DMS53 (cell line): Measurements from ENCODE around the gene HMGN4.

Experiments used
- DNase-seq: peaks from one replicate; lab custom pipeline; 2025; lab: John Stamatoyannopoulos, UW

HMGN4 gene

DNA sequence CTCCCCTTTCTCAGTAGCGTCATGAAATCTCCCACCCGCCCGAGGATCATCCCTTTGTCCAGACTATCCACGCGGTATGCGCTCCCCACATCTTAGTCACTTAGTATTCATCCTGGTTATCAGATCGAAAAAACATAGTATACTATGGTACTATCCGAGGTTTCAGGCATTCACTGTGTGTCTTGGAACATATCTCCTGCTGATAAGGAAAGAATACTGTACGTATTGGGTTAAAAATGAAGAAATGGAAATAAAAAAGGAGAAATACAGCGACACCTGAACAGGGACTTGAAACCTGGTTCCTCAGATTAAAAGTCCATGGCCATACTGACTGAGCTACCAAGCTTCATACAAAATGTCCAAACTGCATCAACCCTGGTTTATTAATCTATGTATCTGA lies 14.0 kb downstream of the HMGN4 start:
- no peak for DNase-seq

DNA sequence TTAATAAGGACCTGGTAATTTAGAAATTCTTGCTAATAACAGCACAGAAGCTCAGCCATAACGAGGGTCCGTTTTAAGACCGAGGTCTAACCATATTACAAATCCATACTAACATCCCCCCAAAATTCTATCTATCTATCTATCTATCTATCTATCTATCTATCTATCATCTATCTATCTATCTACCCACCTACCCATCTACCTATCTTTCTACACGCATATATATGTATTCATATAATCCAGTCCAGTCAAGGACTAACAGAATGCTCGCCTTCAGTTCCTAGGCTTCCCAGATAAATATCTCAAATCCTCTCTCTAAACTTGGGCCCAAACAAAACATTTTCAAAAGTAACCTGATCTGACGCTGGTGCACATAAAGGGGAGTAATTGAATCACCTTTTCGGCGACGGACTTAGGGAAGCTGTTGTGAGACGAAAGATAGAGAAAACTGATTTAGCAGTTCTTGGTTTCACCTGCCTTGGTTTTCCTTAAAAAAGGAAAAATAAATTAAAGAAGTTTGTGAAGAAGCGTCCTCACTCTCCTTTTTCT lies 14.5 kb downstream of the HMGN4 start:
- no peak for DNase-seq

DNA sequence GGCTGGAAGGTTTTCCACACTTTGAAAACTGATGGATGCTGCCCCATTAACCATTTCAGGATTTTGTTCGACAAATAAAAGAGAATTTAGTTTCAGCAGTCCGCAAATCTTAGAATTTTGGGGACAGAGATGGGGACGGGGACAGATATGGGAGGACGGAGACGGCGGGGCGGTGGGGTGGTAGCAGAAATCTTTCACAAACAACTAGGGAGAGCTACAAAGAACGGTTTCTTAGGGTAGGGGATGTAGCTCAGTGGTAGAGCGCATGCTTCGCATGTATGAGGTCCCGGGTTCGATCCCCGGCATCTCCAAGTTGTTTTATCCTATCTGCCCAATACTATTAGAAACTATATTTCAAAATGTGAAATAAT lies 15.1 kb downstream of the HMGN4 start:
- peak; percentile 84 for DNase-seq

DNA sequence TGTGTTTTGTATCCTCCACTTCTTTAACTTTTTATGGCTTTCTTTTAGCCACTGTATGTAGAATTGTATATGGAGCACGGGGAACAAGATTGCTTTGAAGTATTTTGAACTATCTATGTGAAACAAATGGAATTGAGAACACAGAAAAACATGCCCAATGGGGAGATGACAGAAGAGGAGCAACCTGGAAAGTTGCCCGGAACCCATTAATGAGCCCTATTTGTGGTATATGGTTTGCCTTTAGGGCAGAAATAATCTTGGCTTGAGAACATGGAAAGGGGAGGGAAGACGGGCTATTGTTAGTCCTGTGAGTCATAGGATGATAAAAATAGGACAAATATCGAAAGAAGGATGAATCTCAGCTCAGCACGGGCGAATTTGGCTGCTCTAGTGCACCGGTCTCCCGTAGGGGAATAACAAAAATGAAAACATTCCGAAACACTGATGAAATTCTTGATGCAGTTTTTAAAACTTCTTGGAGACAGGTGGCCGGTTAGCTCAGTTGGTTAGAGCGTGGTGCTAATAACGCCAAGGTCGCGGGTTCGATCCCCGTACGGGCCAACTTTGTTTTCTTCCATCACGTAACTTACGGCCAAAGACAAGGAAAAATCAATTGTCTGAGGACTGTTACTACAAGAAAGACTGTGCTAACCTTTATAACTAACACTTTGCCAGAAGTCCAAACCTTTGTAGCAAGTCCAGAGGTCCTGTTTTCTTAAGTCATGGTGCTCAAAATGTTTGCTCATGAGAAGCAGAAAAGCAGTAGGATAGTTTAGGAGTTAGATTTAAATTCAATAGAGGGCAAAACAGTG lies 15.7 kb downstream of the HMGN4 start:
- peak; percentile 89 for DNase-seq

DNA sequence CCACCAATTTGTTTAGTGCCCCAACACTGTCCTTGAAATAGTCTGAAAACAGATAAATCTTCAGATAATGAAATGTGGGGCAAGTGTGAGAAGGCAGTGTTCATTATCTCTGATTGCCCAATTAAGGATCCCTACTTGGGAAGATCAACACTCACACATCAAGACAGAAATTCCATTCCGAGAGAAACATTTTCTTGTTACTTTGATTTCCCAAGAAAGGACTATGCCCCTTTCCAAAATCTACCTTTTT lies 16.2 kb downstream of the HMGN4 start:
- DNase-seq: no peak

DNA sequence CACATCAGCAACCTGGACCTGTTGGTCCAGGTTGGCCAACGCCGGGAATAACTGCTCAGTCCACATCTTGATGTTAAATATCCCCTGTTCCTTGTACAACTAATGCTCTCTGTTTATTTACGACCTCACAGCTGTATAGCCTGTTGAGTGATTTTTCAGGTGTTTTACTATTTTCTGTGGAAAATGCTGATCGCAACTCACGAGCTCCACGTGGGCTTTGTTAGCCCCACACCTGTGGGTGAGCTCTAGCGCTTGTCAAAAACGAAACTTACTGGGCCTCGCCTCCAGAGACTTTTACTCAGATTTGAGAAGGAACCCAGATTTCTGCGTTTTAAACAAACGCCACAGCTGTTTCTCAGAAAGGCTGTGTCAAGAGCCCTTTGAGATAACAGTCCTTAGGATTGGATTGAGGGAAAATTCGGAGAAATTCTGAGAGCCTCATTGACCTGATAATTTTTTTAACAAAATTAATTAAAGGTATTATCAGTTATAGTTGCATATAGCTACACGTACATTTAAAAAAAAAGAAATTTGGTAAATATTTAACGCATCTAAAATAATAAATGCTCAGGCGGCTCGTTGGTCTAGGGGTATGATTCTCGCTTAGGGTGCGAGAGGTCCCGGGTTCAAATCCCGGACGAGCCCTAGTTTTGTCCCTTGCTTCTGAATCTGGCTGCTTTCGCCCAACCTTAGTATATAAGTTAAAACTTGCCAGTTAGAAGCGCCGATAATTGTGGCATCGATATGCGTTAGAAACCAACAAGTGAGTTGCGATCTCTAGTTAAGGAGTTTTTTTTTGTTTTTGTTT lies 16.7 kb downstream of the HMGN4 start:
- peak; percentile 83 for DNase-seq

DNA sequence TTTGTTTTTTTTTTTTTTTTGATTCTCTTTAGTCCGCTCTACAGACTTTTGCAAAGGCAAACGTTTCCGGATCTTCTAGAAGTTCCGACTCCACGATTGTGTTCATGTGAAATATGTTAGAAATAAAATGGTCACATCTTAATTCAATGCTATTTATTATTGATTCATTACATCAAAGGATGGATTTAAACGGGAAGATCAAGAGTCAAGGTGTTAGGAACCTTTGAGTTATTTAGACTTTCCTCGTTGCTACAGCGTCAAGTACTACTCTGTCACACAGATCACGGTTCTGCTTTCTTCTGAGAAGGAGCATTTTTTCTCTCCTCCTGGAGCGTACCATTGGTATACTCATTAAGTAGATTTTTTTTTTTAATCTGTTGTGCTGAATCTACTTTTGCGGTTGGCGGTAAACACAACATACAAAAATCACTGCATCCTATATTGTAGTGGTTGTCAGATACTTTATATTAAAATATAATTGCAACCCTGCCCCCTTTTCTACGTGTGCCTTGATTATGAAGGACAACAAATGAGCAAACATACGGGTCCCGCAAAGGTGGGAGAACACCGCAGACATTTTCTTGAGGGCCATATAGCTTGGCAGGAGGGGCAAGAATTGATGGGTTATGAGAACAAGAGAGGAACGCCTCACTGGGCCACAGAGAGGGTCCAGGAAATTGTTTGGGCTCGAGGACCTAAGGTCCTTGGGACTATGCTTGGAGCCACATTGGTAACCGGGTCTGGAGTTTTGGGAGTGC lies 17.5 kb downstream of the HMGN4 start:
- DNase-seq: peak; percentile 75

DNA sequence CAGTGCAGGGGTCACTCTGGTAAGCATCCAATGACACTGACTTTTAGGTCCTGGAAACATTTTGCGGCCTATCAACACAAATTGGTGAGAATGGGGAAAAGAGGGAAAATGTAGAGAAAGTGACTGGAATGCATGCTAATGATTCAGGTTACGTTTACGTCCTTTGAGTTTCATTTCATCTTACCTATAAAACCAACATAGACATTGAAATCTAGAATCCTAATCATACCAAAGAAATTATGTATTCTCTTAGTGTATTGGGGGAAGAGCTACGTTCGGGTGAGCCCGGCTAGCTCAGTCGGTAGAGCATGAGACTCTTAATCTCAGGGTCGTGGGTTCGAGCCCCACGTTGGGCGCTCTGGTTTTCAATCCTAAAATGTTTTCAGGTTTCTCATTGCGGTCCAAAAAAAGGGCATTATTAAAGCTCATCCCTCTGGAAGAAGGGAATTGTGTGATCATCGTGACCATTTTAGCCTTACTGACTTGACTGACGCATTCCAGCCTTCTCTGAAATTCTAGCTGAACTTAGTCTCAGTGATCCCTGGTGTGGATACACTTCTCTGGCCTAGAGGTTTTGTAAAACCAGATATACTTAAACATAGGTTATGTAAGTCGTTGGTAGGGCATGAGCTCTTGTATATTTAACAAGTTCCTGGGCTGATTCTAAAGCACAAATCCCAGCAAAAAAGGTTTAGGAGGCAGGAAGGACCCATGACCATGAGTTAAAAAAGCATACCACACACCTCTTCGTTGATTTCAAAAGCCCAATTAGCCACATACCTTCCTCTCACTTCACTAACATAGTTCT lies 18.3 kb downstream of the HMGN4 start:
- peak; percentile 88 for DNase-seq

DNA sequence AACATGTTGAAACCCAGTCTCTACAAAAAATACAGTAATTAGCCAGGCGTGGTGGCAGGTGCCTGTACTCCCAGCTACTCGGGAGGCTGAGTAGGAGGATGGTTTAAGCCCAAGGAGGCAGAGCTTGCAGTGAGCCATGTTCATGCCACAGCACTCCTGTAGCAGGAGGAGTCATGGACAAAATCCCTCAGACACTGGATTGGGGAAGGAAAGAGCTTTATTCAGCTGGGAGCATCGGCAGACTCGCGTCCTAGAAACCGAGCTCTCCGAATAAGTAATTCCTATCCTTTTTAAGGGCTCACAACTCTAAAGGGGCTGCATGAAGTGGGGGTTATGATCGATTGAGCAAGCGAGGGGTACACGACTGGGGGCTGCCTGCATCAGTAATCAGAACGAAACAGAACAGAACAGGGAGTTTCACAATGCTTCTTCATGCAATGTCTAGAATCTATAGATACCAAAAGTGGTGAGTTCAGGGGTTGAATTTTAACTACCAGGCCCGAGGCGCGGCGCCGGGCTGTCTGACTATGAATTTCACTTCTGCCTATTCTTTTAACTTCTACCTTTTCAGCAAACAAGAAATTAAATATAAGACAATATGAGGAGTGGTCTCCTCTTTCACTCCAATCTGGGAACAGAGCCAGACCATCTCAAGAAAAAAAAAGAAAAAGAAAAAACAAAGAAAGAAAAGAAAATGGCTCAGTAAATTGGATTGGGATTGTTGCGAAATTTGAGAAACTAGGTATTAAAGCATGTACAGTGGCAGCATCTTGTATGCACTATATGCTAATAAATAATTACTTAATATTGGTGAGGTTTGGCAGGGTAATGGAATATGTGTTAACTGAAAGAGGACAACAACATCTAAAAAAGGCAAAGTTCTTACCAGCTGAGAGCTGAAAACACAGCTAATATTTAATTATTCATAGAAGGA lies 23.6 kb downstream of the HMGN4 start:
- no peak for DNase-seq

DNA sequence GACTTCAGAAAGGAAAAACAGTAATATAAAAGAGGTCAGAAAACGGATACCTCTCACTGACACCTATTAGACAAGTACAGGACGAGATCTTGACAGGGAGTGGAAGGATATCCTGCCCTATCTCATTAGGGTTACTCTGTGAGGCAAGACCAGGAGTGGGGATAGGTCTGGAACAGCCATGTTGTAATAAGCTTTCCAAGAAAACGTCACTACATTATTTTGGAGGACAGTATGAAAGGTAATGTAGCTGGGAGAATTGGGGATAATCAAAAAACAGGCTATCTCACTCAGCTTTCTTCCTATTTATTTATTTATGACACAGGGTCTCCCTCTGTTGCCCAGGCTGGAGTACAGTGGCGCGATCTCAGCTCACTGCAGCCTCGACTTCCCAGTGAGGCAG lies 25.3 kb downstream of the HMGN4 start:
- no peak for DNase-seq

DNA sequence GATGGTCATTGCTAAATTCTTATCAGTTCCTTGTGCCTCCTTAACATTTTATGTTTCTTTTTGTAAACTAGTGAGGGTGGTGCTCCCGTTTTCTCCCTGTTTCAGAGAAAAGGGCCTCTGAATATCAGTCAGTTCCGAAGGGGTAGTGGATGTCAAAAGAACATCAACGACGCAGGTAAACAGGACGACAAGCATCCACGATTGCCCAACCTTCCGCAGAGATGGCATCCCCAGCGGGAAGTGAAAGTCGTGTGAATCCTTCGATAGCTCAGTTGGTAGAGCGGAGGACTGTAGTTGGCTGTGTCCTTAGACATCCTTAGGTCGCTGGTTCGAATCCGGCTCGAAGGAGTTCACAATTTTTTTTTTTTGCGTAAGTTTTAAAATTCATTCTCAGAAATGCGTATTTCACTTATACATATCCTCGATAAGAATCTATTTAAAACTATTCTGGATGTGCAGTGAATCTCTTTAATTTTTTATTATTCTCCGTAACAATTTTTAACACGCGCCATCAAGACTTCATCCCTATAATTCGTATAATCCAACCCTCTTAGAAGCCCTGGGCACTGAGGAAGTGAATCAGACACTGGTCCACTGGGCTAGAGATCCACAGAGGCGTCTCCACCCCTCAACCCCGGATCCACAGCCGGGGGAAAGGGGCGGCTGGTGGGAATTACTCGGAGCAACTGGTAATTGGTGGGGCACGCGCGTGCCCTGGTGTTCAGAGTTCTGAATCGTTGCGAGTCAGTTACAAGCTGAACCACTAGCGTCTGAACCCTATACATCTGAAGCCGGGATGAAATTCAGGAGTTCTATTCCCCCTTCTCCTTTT lies 30.7 kb downstream of the HMGN4 start:
- peak; percentile 94 for DNase-seq

DNA sequence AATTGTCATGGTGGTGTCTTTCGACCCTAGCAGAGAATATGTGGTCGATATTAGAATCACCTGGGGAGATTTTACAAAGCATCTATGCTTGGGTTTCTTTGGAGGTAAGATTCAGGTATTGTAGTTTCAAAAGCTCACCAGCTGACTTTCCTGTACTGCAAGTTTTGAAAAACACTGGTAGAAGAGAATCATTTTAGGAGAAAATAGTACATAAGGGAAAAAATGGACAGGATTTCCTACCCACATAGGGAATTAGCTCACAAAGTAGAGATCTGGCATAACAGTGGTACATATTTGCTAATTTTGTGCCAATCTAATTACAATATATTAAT lies 31.2 kb downstream of the HMGN4 start:
- no peak for DNase-seq

DNA sequence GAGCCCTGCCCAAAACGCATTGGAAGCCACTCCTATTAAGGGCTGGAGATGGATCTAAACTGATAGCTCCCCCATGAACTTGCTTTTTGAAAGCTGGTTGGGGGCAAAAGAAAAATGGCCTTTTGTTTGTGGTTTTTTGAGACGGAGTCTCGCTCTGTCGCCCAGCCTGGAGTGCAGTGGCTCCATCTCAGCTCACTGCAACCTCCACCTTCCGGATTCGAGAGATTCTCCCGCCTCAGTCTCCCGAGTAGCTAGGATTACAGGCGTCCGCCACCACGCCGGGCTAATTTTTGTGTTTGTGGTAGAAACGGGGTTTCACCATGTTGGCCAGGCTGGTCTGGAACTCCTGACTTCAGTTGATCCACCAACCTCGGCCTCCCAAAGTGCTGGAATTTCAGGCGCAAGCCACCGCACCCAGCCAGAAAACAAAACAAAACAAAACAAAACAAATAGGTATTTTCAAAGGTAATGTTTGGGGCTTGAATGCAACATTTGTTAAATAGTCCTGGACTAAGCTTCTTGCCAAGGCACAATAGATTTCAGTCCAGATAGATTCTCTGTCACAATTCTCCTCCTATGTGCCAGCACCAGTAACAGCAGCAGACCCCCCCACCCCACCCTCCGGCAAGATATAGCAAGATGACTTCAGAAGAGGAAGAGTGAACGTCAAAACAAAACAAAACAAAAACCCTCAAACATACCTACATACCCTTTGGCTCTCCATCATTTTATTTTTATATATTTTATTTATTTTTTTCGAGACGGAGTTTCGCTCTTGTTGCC lies 32.1 kb downstream of the HMGN4 start:
- peak; percentile 28 for DNase-seq

DNA sequence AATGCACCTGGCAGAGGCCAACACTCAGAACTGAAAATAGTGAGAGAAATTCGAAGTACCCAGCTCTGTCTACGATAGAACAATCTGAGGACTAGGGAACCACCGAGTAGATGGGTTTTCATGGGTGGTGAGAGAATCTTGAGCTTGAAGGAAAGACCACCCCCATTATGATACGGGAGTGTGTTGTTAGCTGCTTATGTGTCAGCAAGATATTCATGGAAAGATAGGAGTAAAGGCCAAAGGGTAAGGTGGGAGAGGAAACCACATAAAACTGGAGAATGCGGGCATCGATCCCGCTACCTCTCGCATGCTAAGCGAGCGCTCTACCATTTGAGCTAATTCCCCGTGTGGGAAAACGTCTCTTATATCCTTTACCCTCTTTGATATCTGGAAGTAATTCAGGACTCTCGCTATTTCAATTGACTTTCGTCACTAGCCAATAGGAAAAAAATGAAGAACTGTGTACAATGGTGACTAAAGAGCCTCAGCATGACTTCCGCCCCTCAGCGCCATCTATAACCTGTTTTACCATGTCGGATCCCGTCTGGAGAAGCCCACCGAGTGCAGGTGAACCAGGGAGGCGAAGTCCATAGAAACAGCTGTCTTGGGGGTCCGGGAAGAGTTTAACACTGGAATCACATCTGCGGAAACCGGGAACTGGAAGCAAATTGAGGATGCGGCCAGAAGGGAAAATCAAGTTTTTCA lies 33.6 kb downstream of the HMGN4 start:
- peak; percentile 96 for DNase-seq

DNA sequence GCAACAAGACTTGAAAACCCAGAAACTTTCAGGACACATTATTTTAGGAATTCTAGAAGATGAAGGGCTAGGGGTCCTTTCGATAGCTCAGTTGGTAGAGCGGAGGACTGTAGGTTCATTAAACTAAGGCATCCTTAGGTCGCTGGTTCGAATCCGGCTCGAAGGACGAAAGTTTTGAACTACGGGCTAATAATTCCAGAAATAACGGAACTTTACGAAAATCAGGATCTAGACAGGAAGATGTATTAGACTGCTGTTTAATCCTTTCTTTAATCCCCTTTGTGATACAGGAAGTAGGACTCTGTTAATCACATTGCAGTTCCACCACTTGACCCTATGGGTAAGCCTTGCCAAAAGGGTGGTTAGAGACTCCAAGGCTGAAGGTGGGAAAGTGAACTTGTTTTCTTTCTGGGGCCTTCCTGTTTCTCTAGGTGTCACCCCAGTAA lies 37.4 kb downstream of the HMGN4 start:
- peak; percentile 19 for DNase-seq

DNA sequence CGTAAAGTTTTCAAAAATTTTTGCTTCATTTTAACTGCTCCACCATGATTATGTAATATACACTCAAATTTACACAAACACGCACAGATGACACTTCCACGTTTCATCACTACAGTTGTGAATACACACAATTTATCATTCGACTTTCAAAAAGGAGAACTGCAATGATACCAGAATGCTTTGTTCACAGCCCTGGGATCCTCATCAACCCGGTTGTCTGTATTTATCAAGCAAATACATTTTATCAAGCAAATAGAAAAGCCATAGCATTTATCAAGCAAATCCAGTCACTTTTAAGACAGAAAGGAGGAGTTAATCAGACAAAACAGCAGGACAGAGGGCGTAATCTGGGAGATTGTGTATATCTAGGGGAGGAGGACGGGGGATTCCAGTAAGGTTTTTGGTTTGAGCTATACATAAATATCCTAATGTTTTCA lies 38.3 kb downstream of the HMGN4 start:
- no peak for DNase-seq

DNA sequence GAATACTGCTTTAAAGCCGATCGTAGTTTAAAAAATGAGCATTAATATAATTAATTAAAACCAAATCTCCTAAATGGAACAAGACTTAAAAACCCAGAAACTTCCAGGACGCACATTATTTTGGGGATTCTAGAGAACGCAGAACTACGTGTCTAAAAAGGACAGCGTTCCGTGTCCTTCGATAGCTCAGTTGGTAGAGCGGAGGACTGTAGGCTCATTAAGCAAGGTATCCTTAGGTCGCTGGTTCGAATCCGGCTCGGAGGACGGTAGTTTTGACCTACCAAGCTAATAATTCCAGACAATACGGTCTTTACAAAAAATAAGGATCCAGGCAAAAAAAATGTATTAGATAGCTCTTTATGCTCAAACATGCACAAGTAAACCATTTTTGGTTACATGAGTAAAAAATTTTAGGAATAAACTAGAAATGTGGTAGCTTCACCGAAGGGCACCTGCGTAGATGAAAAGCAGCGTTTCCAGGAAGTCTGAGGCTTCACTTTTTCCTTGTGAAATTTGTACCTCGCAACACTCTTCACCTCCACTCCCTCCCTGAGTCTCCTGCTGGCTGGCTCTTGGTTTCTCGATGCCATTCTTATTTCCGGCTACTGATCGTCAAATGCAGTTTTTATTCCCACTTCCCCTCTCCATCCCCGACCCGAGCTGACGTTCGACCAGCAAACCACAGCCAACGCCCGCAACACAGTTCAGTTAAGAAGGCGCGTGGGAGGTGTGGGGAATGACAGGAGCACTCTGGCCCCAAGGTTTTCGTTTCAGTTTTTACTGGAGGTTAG lies 39.0 kb downstream of the HMGN4 start:
- peak; percentile 51 for DNase-seq

DNA sequence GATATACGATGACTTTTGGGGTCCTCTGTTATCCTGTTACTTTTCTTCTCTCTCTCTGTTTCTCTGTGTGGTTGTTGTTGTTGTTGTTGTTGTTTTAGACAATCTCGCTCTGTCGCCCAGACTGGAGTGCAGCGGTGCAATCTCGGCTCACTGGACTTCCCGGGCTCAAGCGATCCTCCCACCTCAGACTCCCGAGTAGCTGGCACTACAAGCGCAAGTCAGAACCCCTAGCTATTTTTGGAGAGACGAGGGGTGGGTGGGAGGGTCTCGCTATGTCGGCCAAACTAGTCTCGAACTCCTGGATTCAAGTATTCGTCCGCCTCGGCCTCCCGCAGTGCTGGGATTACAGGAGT lies 39.5 kb downstream of the HMGN4 start:
- DNase-seq: no peak
